Measurements from ENCODE around the gene RIC8A. TPM values are rescaled to one million over a fixed set of nuclear protein-coding genes. Genes with fewer than 3 reads are reported as not detected.

The RIC8A gene
- total and polyA plus RNA-seq, 2 of the 13 experiments (the other 11 are each of a cell fraction or from before 2014, with no cell fraction given), result 62.1 to 63.8 TPM

GRCh38 chr11:236774-237767 lies 29.6 kb downstream of the RIC8A start, which contains the start of gene PSMD13 (continued):
- TF ChIP-seq ZNF512 (CRISPR knock-in tag; IDR thresholded peaks at IDR 0.05) (no peak), ZNF496 (CRISPR knock-in tag; IDR thresholded peaks at IDR 0.05; ENCODE audit: insufficient replicate concordance) (no peak), ZNF224 (CRISPR knock-in tag; IDR thresholded peaks at IDR 0.05) (0 out of 2 replicates have a peak, but pooled peaks have one; percentile 48), MED8 (CRISPR knock-in tag; IDR thresholded peaks at IDR 0.05; ENCODE audit: insufficient replicate concordance) (no peak), ZNF746 (CRISPR knock-in tag; IDR thresholded peaks at IDR 0.05) (no peak), ZNF660 (CRISPR knock-in tag; IDR thresholded peaks at IDR 0.05; ENCODE audit: borderline replicate concordance, low read depth) (no peak), YEATS2 (CRISPR knock-in tag; IDR thresholded peaks at IDR 0.05; ENCODE audit: borderline replicate concordance) (peak; percentile 88), ZNF549 (CRISPR knock-in tag; IDR thresholded peaks at IDR 0.05) (no peak), CBX2 (IDR thresholded peaks at IDR 0.05; ENCODE audit: low read depth, low read length) (no peak), CBX2 (CRISPR knock-in tag; IDR thresholded peaks at IDR 0.05; ENCODE audit: low read depth) (no peak), ZBTB7B (CRISPR knock-in tag; IDR thresholded peaks at IDR 0.05) (no peak), CHD4 (IDR thresholded peaks at IDR 0.05; ENCODE audit: borderline replicate concordance, low read length) (no peak), KDM5B (CRISPR knock-in tag; IDR thresholded peaks at IDR 0.05; ENCODE audit: borderline replicate concordance) (no peak), HNF4G (IDR thresholded peaks at IDR 0.05; ENCODE audit: borderline replicate concordance, low read depth, low read length) (no peak), HNF4G (CRISPR knock-in tag; IDR thresholded peaks at IDR 0.05; ENCODE audit: borderline replicate concordance, low read depth) (no peak), AKAP8 (CRISPR knock-in tag; IDR thresholded peaks at IDR 0.05) (no peak), ZNF430 (CRISPR knock-in tag; IDR thresholded peaks at IDR 0.05) (no peak), FOSL2 (CRISPR knock-in tag; IDR thresholded peaks at IDR 0.05) (0 out of 2 replicates have a peak, but pooled peaks have one; percentile 9), MIER2 (CRISPR knock-in tag; IDR thresholded peaks at IDR 0.05) (no peak), PHF5A (CRISPR knock-in tag; IDR thresholded peaks at IDR 0.05; ENCODE audit: low read depth, unreplicated experiment) (no peak)
- TF ChIP-seq, protein P1, sequence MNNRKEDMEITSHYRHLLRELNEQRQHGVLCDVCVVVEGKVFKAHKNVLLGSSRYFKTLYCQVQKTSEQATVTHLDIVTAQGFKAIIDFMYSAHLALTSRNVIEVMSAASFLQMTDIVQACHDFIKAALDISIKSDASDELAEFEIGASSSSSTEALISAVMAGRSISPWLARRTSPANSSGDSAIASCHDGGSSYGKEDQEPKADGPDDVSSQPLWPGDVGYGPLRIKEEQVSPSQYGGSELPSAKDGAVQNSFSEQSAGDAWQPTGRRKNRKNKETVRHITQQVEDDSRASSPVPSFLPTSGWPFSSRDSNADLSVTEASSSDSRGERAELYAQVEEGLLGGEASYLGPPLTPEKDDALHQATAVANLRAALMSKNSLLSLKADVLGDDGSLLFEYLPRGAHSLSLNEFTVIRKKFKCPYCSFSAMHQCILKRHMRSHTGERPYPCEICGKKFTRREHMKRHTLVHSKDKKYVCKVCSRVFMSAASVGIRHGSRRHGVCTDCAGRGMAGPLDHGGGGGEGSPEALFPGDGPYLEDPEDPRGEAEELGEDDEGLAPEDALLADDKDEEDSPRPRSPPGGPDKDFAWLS (CRISPR knock-in tag; IDR thresholded peaks at IDR 0.05; ENCODE audit: borderline replicate concordance), result no peak
- TF ChIP-seq, protein P2, sequence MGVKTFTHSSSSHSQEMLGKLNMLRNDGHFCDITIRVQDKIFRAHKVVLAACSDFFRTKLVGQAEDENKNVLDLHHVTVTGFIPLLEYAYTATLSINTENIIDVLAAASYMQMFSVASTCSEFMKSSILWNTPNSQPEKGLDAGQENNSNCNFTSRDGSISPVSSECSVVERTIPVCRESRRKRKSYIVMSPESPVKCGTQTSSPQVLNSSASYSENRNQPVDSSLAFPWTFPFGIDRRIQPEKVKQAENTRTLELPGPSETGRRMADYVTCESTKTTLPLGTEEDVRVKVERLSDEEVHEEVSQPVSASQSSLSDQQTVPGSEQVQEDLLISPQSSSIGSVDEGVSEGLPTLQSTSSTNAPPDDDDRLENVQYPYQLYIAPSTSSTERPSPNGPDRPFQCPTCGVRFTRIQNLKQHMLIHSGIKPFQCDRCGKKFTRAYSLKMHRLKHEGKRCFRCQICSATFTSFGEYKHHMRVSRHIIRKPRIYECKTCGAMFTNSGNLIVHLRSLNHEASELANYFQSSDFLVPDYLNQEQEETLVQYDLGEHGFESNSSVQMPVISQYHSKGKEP (CRISPR knock-in tag; IDR thresholded peaks at IDR 0.05), result no peak
- TF ChIP-seq, protein P3, sequence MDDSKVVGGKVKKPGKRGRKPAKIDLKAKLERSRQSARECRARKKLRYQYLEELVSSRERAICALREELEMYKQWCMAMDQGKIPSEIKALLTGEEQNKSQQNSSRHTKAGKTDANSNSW (CRISPR knock-in tag; IDR thresholded peaks at IDR 0.05; ENCODE audit: borderline replicate concordance), result no peak
- TF ChIP-seq, protein P4, sequence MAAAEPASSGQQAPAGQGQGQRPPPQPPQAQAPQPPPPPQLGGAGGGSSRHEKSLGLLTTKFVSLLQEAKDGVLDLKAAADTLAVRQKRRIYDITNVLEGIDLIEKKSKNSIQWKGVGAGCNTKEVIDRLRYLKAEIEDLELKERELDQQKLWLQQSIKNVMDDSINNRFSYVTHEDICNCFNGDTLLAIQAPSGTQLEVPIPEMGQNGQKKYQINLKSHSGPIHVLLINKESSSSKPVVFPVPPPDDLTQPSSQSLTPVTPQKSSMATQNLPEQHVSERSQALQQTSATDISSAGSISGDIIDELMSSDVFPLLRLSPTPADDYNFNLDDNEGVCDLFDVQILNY (CRISPR knock-in tag; conservative IDR thresholded peaks at IDR 0.05), result no peak
